Measurements from ENCODE around the gene DENND1A.

DENND1A gene

GRCh38 chr9:123717581-123718175, 212.2 kb downstream of the DENND1A start:
- DNase-seq, result no peak

- no peak for DNase-seq
Observed at GRCh38 chr9:123716339-123716945, 213.5 kb downstream of the DENND1A start.

- DNase-seq, result no peak
Observed at GRCh38 chr9:123715258-123715657, 214.7 kb downstream of the DENND1A start.

- DNase-seq, result no peak
Observed at GRCh38 chr9:123713282-123713681, 216.6 kb downstream of the DENND1A start.

GRCh38 chr9:123712399-123712798, 217.5 kb downstream of the DENND1A start:
- no peak for DNase-seq

- DNase-seq, result no peak
Observed at GRCh38 chr9:123710299-123710698, 219.6 kb downstream of the DENND1A start.

GRCh38 chr9:123702483-123702882, 227.4 kb downstream of the DENND1A start:
- no peak for DNase-seq

- no peak for DNase-seq
Observed at GRCh38 chr9:123697686-123698085, 232.2 kb downstream of the DENND1A start.

- no peak for DNase-seq
Observed at GRCh38 chr9:123696476-123696875, 233.4 kb downstream of the DENND1A start.

- no peak for DNase-seq
Observed at GRCh38 chr9:123695386-123695785, 234.5 kb downstream of the DENND1A start.

GRCh38 chr9:123691765-123692303, 238.1 kb downstream of the DENND1A start:
- no peak for DNase-seq

- DNase-seq, result no peak
Observed at GRCh38 chr9:123689701-123690428, 240.1 kb downstream of the DENND1A start.

GRCh38 chr9:123687246-123687751, 242.6 kb downstream of the DENND1A start:
- no peak for DNase-seq

- DNase-seq, result no peak
Observed at GRCh38 chr9:123686829-123687192, 243.1 kb downstream of the DENND1A start.

GRCh38 chr9:123686131-123686828, 243.6 kb downstream of the DENND1A start:
- no peak for DNase-seq

GRCh38 chr9:123685489-123686083, 244.3 kb downstream of the DENND1A start:
- no peak for DNase-seq

- DNase-seq, result no peak
Observed at GRCh38 chr9:123684393-123685149, 245.4 kb downstream of the DENND1A start.

- DNase-seq, result no peak
Observed at GRCh38 chr9:123682746-123683145, 247.2 kb downstream of the DENND1A start.

- DNase-seq, result no peak
Observed at GRCh38 chr9:123680352-123680751, 249.6 kb downstream of the DENND1A start.

- no peak for DNase-seq
Observed at GRCh38 chr9:123679330-123679987, 250.5 kb downstream of the DENND1A start.

GRCh38 chr9:123678878-123679329, 251.0 kb downstream of the DENND1A start:
- DNase-seq, result peak; percentile 6 to 17

Data from Kasumi-1 (cell line).